Superior temporal gyrus (tissue), 1 donor: ENCODE measurements around the gene CCR3.

Source experiments
- DNase-seq: peaks from one replicate; pipeline ENCODE4 v3.0.0-alpha.2; 2016; ENCODE audit errors: extremely low spot score

The CCR3 gene

GRCh38 chr3:46221391-46221790, 20.9 kb upstream of the CCR3 start:
- DNase-seq, result no peak

GRCh38 chr3:46221938-46222337, 20.3 kb upstream of the CCR3 start:
- no peak for DNase-seq

GRCh38 chr3:46222435-46223161, 19.7 kb upstream of the CCR3 start:
- DNase-seq, result no peak

GRCh38 chr3:46228260-46229242, 13.7 kb upstream of the CCR3 start:
- no peak for DNase-seq

GRCh38 chr3:46231323-46231722, 10.9 kb upstream of the CCR3 start:
- DNase-seq, result no peak

GRCh38 chr3:46233194-46233593, 9.1 kb upstream of the CCR3 start:
- no peak for DNase-seq

GRCh38 chr3:46235425-46235824, 6.8 kb upstream of the CCR3 start:
- no peak for DNase-seq

- DNase-seq, result no peak
Measured at GRCh38 chr3:46236294-46237054, 5.8 kb upstream of the CCR3 start.

GRCh38 chr3:46238386-46238785, 3.9 kb upstream of the CCR3 start:
- no peak for DNase-seq

- no peak for DNase-seq
Measured at GRCh38 chr3:46239301-46239938, 2.8 kb upstream of the CCR3 start.

- DNase-seq, result no peak
Measured at GRCh38 chr3:46239952-46240351, 2.3 kb upstream of the CCR3 start.

GRCh38 chr3:46243560-46243959, 1.3 kb downstream of the CCR3 start:
- DNase-seq, result no peak

GRCh38 chr3:46245146-46245545, 2.9 kb downstream of the CCR3 start:
- DNase-seq, result no peak

GRCh38 chr3:46252980-46253379, 10.7 kb downstream of the CCR3 start:
- DNase-seq, result no peak

- no peak for DNase-seq
Measured at GRCh38 chr3:46258525-46258924, 16.3 kb downstream of the CCR3 start.

- no peak for DNase-seq
Measured at GRCh38 chr3:46261926-46262594, 19.8 kb downstream of the CCR3 start.

- DNase-seq, result no peak
Measured at GRCh38 chr3:46264002-46264401, 21.7 kb downstream of the CCR3 start.

GRCh38 chr3:46266598-46266997, 24.3 kb downstream of the CCR3 start:
- DNase-seq, result no peak

GRCh38 chr3:46269556-46269955, 27.3 kb downstream of the CCR3 start:
- DNase-seq, result no peak

- DNase-seq, result no peak
Measured at GRCh38 chr3:46270474-46270873, 28.2 kb downstream of the CCR3 start.

- DNase-seq, result no peak
Measured at GRCh38 chr3:46271209-46271745, 29.0 kb downstream of the CCR3 start.
